Measurements from ENCODE around the gene ACTRT2.

Gene ACTRT2

GRCh38 chr1:3021233-3021671 is at the start of gene ACTRT2:
Gene ACTRT2 (plus strand): TSS chr1:3021467. CDS start chr1:3021687, 220 bp downstream.
- no peak for DNase-seq (ENCODE audit: low read depth)

DNA sequence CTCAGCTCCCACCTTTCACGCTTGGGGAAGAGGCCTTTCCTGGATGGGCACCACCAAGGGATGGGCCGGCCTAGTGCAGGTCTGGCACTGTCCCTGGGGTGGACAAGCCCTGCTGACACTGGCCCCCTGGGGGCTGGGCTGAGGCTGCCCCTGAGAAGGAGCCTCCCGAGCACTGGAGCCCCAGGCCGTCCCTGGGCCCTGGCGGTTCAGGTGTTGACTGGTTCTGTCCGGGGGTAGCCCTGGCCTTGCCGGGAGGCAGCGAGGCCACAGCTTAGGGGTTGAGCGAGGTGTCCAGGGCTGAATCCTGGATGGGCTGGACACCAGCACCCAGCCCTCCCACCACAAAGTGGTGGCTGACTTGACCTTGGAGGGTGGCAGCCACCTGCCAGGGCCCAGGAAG is 49.7 kb upstream of the ACTRT2 start:
- no peak for DNase-seq (ENCODE audit: low read depth)

DNA sequence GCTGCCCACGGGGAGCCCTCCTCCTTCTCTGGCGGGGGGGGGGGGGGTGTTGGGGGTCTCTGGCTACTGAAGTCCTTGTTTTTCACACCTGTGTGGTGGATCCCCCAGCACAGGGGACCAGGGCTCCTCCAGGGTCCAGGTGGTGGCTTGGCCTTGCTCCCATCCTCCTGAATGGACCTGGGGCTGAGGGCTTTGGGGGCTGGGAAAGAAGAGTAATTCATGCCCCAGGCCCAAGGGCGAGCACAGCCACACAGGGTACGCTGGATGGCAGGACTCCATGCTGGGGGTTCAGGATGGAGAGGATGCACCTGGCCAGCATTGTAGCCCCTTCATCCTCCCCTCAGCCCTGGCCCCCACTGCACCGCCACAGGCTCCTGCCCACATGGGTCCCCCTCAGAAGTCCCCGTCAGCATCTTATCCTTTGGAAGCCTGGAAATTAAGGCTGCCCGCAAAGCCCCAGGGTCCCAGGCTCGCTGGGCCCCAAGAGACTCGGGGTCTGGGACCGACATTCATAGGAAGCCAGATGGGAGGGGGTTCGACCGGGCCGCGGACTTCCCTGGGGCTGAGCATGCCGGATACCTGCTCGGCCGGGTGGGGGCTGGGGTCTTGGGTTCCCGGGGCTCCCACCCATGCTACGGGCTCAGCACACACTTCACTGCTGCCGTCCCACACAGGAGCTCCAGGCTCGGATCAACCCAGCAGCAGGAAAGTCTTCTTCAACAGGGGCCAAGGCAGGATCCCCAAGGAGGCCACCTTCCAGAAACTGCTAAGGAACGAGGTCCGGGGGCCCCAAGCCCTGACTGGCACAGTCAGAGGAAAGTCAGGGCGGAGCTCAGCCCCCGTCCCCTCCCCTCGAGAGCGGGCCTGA is 49.0 kb upstream of the ACTRT2 start:
- DNase-seq (ENCODE audit: low read depth) = no peak

- DNase-seq (ENCODE audit: low read depth) = no peak
Observed at GRCh38 chr1:2972879-2973575, 48.2 kb upstream of the ACTRT2 start.

- no peak for DNase-seq (ENCODE audit: low read depth)
Observed at GRCh38 chr1:2973601-2974593, 47.4 kb upstream of the ACTRT2 start.

DNA sequence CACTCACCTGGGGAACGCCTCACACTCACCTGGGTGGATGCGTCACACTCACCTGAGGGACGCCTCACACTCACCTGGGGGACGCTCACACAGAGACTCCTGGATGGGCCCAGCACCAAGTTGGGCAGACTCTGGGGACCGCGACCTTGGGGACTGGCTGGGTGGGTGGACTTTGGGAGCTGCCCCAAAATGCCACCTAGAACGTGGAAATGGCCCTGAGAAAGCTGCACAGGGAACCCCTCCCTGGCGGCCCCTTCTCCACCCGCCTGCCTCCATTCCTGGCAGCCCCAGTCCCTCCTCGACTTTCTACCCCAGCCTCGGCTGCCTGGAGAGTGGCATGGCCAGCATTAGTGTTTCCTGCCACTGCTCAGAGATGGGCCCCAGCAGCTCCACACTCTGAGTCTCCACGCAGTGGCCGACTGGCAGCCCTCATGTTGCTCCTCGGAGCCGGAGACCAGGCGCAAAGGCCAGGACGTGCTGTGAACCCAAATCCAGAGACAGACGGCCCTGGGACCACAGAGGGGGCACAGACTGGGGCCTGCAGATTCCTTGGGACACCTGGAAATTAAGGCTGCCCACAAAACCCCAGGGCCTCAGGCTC is 46.5 kb upstream of the ACTRT2 start:
- no peak for DNase-seq (ENCODE audit: low read depth)

DNA sequence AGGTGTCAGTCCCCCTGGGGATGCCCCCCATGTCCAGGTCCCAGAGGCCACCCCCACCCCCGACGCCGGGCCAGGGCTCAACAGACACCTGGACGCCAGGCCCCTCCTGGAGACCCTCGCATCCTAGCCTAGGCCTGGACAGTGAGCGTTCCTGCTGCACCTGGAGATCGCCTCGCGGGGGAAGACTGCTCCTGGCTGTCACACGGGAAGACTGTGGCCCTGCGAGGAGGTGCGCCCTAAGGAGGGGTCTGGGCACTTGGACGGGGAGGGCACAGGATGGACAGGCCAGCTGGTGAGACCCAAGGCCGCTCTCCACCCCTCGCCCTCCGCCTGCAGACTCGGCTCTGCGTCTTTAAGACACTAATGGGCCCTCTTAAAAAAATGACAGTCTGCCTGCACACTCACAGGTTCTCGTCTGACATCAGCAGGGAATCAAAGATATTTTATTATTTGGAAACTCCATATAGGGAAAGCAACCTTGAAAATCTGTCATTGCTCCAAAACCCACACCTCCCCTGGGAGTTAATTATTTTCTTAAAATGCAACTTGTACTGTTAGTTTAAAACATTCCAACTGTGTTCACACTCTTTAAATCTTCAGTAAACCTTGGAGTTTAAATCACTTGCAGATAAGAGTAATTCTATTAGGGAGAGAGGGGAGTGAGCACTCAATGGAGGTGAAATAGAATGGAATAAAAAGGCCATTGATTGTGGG is 45.6 kb upstream of the ACTRT2 start:
- no peak for DNase-seq (ENCODE audit: low read depth)

- no peak for DNase-seq (ENCODE audit: low read depth)
Observed at GRCh38 chr1:2976180-2976562, 45.1 kb upstream of the ACTRT2 start.

DNA sequence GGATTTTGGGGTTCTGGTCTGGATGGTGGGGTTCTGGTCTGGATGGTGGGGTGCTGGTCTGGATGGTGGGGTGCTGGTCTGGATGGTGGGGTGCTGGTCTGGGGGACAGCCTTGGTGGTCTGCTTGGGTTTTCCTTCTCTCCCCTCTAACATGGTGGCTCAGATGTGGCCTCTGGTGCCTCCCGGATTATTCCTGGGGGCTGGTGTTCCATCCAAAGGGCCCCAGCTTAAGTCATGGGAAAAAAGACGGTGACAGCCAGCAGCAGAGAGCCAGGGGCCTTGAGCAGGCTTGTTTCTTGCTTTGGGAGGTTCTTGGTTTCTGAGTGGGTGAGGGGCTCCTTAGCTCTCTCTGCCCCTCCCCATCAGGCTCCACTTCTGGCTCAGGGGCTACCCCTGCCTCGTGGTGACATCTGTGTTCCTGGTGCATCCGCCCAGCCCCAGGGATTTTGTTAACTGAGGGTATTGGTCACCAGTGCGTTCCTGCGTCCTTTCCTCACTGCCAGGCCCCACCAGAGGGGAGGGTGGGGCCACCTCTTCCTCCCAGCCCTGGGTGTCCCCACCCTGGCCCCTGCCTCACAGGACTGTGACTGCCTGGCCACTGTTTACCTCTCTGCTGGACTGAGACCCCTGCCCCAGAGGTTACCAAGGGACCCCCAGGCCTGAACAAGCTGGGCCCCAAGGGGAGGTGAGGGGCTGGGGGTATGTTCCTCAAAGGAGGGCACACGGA is 43.2 kb upstream of the ACTRT2 start:
- DNase-seq (ENCODE audit: low read depth) = no peak

DNA sequence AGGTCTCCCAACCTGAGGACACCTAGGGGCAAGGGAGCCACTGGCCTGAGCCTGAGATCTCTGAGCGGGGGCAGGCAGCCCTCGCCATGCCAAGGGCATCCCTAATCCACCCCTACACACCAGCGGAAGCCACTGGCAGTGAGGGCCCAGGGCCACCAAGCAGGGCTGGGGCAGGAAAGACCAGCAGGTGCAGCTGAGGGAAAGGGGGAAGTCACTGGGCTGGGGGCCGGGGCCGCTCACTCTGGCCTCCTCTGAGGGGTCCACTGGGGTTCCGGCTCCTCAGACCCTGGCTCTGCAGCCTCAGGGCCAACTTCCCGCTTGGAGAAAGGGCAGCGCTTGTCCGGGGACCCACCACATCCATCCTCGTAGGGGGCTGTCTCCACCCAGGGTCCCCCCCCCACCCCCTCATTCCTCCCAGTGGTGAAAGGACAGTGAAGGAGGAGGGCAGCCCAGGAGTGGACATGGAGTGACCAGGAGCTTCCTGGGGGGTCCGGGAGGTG is 42.5 kb upstream of the ACTRT2 start:
- DNase-seq (ENCODE audit: low read depth) = no peak

- no peak for DNase-seq (ENCODE audit: low read depth)
Observed at GRCh38 chr1:2979191-2980072, 41.8 kb upstream of the ACTRT2 start.

DNA sequence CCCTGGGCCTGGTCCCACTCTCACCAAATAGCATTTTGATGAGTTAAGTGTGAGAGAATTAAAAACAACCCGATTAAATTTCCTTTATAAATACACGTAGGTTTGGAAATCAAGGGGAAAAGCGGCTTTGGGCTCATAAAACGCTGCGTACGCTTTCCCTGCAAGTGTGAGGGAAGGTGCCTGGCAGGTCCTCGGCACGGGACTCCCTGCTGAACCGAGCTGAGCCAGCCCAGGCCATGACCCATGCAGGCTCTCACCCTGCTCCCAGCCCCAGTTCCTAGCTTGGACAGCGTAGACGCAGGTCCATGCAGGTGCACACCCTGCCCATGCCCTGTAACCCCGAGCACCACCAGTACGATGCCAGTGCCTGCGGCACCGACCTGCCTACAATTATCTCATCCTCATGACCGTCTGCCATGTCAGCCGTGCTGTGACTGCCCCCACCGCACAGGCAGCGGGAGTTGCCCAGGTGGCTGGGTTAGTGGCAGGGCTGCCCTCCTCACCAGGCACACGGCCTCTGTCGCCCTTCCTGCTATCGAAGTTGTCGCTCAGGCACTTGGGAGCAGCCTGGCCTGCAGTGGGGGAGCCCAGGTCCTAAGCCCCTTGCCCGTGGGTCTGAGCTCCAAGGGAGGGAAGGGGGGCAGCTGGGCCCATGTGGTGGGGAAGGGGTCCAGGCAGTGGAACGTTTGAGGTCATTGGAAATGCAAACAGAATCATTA is 41.0 kb upstream of the ACTRT2 start:
- DNase-seq (ENCODE audit: low read depth) = no peak

- DNase-seq (ENCODE audit: low read depth) = no peak
Observed at GRCh38 chr1:2980849-2981248, 40.4 kb upstream of the ACTRT2 start.

DNA sequence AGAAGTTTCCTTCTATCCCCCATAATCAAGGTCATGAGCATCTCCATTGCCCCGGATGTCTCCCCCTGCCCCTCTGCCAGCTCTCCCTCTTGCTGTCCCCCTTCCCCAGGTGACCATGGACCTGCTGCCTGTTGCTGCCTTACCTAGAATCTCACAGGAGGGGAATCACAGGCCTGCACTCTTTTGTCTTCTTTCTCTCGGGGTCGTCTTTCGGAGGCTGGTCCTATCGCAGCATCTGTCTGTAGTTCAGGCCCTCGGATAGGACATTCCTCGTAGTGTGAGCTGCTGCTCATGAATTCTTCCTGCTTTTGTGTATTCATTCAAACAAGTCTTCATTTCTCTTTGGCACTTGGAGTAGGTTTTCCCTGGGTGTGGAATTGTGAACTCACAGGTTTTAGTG is 39.9 kb upstream of the ACTRT2 start:
- DNase-seq (ENCODE audit: low read depth) = no peak

DNA sequence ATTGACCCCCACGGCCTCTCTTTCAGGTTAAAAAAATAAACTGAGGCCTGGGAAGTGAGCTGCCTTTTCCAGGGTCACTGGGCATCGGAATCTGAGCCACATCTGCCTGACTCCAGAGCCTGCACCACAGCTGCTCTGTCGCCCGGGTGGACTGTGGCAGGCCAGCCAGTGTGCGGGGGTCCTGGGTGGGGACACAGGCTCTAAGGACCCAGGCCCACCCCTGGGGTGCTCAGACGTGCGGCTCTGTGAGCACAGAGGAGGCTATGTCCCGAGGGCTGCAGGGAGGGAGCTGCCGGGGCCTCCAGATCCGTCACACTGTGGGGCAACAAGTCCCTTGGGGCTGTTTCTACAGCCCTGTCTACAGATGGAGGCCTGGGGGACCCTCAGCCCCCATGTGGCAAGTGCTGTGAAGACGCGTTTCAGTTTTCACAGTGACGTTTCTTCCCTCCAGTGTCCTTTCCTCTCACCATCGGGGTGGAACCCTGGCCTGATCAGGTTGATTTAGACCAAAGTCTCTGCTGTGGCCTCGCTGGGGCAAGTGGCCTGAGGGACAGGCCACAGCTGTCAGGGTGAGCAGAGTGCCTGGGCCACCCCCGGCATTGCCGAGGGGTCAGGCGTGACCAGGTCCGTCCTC is 39.2 kb upstream of the ACTRT2 start:
- DNase-seq (ENCODE audit: low read depth) = no peak

GRCh38 chr1:2982615-2983318 is 38.5 kb upstream of the ACTRT2 start:
- DNase-seq (ENCODE audit: low read depth) = no peak

- no peak for DNase-seq (ENCODE audit: low read depth)
Observed at GRCh38 chr1:2983319-2983705, 38.0 kb upstream of the ACTRT2 start.
